ENCODE data around the gene CAPN9.

CAPN9 gene

GRCh38 chr1:230804396-230804795 is 57.2 kb downstream of the CAPN9 start (continued):
- TF ChIP-seq ZNF280C (tag by site-specific recombination; IDR thresholded peaks at IDR 0.05): no peak

- H3K4me3 ChIP-seq (ENCODE audit: low read depth, low read length): no peak overlapping the region
- no peaks in the 10 kb centered on the region for H3K4me1 ChIP-seq (ENCODE audit: control insufficient read depth, insufficient read depth, low read length)
- H3K27ac ChIP-seq (ENCODE audit: extremely low read depth, low read depth, low read length): no peak overlapping the region
- no peaks in the 10 kb centered on the region for H3K36me3 ChIP-seq (ENCODE audit: control insufficient read depth in 2 of 2, insufficient read depth in 1 of 2, low read length in 2 of 2)
- ChIA-PET CTCF (interaction anchor here (1.1 to 2.7 kb wide), 2 partner anchors 9 to 22 kb away, joined by 3 to 19 read pairs; no protein-coding TSS in a partner anchor), POLR2A (no interaction called here)
- no peak for TF ChIP-seq ZNF548 (tag by site-specific recombination; IDR thresholded peaks at IDR 0.05)
- no peak for TF ChIP-seq SCRT1 (tag by site-specific recombination; IDR thresholded peaks at IDR 0.05; ENCODE audit: borderline replicate concordance)
- TF ChIP-seq ZNF274 (IDR thresholded peaks at IDR 0.05; ENCODE audit: low read length): no peak
- TF ChIP-seq ZNF274 (tag by site-specific recombination; IDR thresholded peaks at IDR 0.05; ENCODE audit: borderline replicate concordance): no peak
- TF ChIP-seq YY1 (tag by site-specific recombination; IDR thresholded peaks at IDR 0.05): no peak
- TF ChIP-seq SETDB1 (IDR thresholded peaks at IDR 0.05; ENCODE audit: insufficient read length, low read length): no peak
- TF ChIP-seq SP7 (tag by site-specific recombination; IDR thresholded peaks at IDR 0.05): no peak
- no peak for TF ChIP-seq ZBTB20 (tag by site-specific recombination; IDR thresholded peaks at IDR 0.05)
- no peaks in the 10 kb centered on the region for H3K9me3 ChIP-seq (ENCODE audit: control insufficient read depth, insufficient read depth, low read depth, low read length)
Observed at GRCh38 chr1:230806552-230806951, 59.4 kb downstream of the CAPN9 start.

GRCh38 chr1:230807029-230807428 is 59.8 kb downstream of the CAPN9 start:
- no peak for TF ChIP-seq ZNF529 (tag by site-specific recombination; IDR thresholded peaks at IDR 0.05; ENCODE audit: insufficient replicate concordance)
- TF ChIP-seq ZNF660 (tag by site-specific recombination; IDR thresholded peaks at IDR 0.05): no peak
- no peak for TF ChIP-seq ZNF292 (tag by site-specific recombination; IDR thresholded peaks at IDR 0.05; ENCODE audit: borderline replicate concordance, low read depth)
- no peak for TF ChIP-seq KLF7 (tag by site-specific recombination; IDR thresholded peaks at IDR 0.05; ENCODE audit: borderline replicate concordance)
- no peak for TF ChIP-seq KLF17 (tag by site-specific recombination; IDR thresholded peaks at IDR 0.05)
- no peak for TF ChIP-seq ZSCAN30 (tag by site-specific recombination; IDR thresholded peaks at IDR 0.05)
- no peak for TF ChIP-seq ZNF791 (tag by site-specific recombination; IDR thresholded peaks at IDR 0.05)
- H3K36me3 ChIP-seq (ENCODE audit: control insufficient read depth in 2 of 2, insufficient read depth in 1 of 2, low read length in 2 of 2): no peaks in the 10 kb centered on the region
- ChIA-PET CTCF (interaction anchor here (1.1 to 2.7 kb wide), 4 partner anchors 9 to 172 kb away, joined by 3 to 19 read pairs (median 3); partner anchors contain the start of gene TTC13), POLR2A (no interaction called here)
- H3K9me3 ChIP-seq (ENCODE audit: control insufficient read depth, insufficient read depth, low read depth, low read length): no peaks in the 10 kb centered on the region
- no peaks in the 10 kb centered on the region for H3K4me1 ChIP-seq (ENCODE audit: control insufficient read depth, insufficient read depth, low read length)
- no peak overlapping the region for H3K27ac ChIP-seq (ENCODE audit: extremely low read depth, low read depth, low read length)
- no peak overlapping the region for H3K4me3 ChIP-seq (ENCODE audit: low read depth, low read length)

- ChIA-PET POLR2A (no interaction called here), CTCF (interaction anchor here (0.7 to 2.7 kb wide), 5 partner anchors 10 to 171 kb away, joined by 3 to 19 read pairs (median 3); partner anchors contain the start of gene TTC13)
- Histone ChIP-seq H3K4me1 (ENCODE audit: control insufficient read depth, insufficient read depth, low read length) (no peaks in the 10 kb centered on the region), H3K9me3 (ENCODE audit: control insufficient read depth, insufficient read depth, low read depth, low read length) (no peaks in the 10 kb centered on the region), H3K36me3 (ENCODE audit: control insufficient read depth in 2 of 2, insufficient read depth in 1 of 2, low read length in 2 of 2) (no peaks in the 10 kb centered on the region), H3K4me3 (ENCODE audit: low read depth, low read length) (no peak overlapping the region), H3K27ac (ENCODE audit: extremely low read depth, low read depth, low read length) (no peak overlapping the region)
- TF ChIP-seq ZNF433 (tag by site-specific recombination; IDR thresholded peaks at IDR 0.05; ENCODE audit: low read depth) (no peak), REPIN1 (tag by site-specific recombination; IDR thresholded peaks at IDR 0.05; ENCODE audit: low read depth) (no peak), TSHZ1 (tag by site-specific recombination; IDR thresholded peaks at IDR 0.05; ENCODE audit: borderline replicate concordance) (no peak), ELK4 (IDR thresholded peaks at IDR 0.05; ENCODE audit: borderline replicate concordance, low read depth, low read length) (no peak)
Observed at GRCh38 chr1:230807561-230808280, 60.5 kb downstream of the CAPN9 start.
